Ammon's horn (tissue), 1 donor: Measurements from ENCODE around the gene RAB31.

Experiments used
- DNase-seq: peaks from one replicate; pipeline ENCODE4 v3.0.0-alpha.2; 2016; ENCODE audit warnings: low spot score

The RAB31 gene

DNA sequence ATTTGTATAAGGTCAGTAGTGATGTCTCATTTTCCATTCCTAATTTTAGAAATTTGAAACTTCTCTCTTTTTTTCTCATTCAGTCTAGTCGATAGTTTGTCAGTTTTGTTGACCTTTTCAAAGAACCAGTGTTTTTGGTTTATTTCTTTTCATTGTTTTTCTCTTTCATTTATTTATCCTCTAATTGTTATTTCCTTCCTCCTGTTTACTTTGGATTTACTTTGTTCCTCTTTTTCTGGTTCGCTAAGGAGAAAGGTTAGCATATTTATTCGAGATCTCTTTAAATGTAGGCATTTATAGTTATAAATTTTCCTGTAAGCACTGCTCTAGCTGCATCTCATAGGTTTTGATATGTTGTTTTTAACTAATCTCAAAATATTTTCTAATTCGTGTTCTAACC is 112.6 kb downstream of the RAB31 start:
- no peak for DNase-seq

DNA sequence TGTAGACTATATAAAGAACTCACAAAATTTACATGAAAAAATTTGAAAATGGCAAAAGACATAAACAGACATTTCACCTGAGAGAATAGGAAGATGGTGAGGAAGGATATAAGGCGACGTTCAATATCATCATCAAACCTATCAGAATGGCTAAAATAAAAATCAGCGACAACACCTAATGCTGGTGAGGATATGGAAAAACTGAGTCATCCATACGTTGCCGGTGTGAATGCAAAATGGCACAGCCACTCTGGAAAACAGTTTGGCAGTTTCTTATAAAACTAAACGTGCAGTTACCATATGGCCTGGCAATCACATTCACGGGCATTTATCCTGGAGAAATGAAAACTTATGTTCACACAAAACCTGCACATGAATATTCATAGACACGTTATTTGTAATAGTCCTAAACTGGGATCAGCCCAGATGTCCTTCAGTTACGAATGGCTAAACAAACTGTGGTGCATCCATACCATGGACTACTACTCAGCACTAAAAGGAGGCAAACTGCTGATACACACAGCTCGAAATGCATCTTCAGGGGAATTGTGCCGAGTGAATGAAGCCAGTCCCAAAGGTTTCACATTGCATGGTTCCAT is 114.6 kb downstream of the RAB31 start:
- no peak for DNase-seq

DNA sequence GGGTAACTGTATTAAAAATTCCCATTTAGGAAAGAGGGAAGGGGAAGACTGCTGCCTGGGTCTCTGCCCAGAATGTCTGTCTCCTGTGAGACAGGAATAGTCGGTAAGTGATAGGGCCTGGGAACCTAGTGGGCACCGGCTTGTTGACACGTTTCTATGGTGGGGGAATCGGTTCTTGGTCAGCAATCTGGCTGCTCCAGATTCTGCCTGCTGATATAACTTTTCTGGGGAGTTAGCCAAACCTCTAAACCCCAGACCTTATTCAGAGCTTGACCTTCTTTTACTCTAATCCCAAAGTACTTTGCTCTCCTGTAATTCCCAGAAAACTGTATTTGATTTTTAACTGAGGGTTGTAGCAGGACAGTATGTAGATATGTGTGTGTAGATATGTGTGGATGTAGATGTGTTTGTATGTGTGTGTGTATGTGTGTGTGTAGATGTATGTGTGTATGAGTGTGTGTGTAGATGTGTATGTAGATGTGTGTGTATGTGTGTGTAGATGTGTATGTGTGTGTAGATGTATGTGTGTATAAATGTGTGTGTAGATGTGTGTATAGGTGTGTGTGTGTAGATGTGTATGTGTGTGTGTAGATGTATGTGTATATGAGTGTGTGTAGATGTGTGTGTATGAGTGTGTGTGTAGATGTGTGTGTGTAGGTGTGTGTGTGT is 115.8 kb downstream of the RAB31 start:
- DNase-seq = no peak

- DNase-seq = no peak
Measured at GRCh38 chr18:9824474-9824832, 116.4 kb downstream of the RAB31 start.

DNA sequence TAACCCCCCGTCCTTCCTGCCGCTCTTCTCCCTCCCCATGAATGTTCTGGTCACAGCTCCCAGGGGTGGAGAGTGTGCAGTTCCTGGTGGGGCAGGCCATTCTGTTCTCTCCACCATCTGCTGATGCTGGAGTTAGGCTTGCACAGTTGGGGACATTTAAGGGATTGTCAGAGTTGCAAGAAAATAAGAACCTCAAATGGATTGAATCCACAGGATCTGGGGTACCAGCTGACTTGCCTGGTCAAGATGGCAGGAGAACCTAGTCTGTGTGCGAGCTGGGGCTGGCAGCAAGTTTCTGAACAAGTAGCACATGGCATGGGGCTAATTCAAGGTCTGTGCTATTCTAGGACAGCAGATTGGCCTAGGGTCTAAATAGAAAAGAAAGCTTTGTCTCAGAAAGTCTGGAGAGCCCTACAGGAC is 116.9 kb downstream of the RAB31 start:
- no peak for DNase-seq

DNA sequence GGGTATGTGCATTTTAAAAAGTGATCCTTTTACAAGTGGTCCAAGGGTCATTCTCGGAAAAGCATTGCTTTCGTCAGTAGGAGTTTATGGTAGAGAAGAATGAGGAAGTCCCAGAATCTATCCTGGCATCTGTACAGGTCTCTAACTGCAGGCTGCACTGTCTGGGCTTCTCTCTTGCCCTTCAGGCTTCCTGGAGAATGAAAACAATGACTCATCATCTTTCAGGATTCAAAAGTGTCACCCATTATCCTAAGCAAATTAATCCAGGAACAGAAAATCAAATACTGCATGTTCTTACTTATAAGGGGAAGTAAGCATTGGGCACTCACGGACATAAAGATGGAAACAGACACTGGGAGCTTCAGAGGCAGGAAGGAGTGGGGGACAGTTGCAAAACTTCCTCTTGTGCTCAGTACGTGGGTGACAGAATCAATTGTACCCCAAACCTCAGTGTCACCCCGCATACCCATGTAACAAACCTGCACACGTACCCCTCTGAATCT is 117.5 kb downstream of the RAB31 start:
- DNase-seq = peak; percentile 67

DNA sequence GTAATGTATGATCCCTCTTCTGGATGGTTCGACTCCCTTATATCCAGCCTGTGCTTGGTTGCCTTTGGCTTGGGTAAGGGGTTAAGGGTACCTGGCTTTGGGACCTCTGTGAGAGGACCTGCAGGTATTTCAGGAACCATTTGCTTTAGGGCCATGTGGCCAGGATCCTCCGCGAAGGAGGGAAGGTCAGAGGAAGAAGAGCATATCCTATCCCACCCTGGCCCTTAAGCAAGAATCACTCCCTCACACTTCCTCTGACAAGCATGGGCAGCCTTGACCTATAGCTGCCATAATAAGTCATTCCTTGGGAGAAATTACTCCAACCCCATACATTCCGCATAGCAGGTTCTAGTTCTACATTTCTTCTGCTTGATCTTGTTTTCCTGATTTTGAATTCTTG is 118.6 kb downstream of the RAB31 start:
- DNase-seq = no peak

DNA sequence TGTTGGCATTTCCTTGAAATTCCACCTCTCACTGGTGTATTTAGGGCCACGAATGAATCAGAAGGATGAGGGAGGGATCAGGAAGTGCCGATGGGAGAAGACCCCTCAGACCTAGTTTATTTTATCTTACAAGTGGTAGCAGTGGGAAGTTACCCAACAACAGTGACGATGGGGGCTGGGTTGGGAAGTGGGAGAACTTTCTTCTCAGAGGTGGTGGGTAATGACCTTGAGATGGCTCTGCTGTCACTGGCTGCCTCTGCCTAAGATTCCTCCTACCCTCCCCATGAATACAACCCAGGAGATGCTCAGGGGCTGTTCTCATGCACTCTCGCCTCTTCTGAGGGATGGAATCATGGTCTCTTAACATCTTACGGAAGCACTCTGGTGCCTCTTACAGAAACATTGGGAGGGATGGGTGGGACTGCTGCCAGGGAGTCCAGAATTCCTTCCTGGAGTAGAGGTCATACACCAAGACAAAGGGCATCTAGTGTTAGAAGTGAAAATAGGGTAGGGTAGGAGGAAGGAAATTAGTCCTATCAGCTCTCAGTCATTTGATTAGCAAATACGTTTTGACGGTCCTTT is 119.2 kb downstream of the RAB31 start:
- DNase-seq = no peak

- DNase-seq = peak; percentile 75
Measured at GRCh38 chr18:9827793-9828505, 119.8 kb downstream of the RAB31 start.

DNA sequence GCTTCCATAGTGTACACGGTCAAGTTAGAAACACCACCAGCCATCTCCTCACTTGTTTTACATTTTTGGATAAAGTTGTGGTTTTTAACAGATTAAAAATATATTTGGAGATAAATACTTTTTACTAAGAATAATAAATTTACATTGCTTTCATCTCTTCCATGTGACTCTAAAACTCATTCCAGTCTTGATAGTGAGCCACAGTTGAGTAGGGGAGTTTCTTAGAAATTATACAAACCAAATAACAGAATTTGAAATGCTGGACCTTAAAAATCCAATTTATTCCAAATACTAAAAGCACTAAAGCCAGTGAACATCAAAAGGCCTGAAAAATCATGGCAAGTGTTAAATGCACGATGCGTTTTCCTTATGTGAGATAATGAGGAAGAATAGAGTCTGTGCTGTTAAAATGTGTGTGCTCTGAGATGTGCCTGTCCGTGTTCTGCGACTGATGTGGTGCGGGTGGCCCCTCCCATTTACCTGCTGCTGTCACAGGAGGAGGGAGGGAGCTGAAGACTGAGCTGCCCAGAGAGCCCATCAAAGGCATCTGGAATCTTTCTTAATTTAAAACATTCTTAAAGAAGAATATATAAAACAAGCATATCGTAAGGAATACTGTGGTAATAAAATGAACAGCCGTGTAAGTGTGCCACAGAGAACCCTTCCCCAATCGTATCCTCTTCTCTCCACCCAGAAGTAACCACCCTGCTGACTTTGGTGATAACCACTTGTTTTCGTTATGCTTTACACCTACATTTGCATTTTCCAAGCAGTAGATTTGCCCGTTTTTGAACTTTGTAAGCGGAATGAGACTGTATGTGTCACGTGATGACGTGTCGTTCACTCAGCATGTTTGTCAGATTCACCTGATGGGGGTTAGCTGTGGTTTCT is 120.7 kb downstream of the RAB31 start:
- DNase-seq = no peak

GRCh38 chr18:9829397-9829712 is 121.3 kb downstream of the RAB31 start:
- DNase-seq = no peak

- DNase-seq = no peak
Measured at GRCh38 chr18:9831036-9831722, 123.1 kb downstream of the RAB31 start.

- DNase-seq = no peak
Measured at GRCh38 chr18:9831723-9832199, 123.7 kb downstream of the RAB31 start.

DNA sequence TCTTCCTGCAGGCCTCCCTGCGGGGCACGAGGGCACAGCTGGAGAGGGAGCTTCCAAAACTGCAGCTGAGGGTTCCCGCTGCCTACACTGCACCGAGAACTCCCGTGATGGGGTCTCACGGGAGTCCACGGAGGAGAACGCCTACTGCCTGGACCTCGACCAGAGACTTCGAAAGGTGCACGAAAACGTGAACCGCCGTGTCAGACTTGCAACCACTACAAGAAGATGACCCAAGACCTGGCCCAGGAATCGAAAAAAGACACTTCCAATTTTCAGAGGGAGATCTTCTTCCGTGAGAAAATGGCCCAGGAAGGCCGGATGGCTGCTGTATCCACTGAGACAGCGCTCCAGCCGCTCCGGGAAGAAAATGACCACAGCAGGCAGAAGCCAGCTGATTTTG is 124.8 kb downstream of the RAB31 start:
- DNase-seq = no peak

DNA sequence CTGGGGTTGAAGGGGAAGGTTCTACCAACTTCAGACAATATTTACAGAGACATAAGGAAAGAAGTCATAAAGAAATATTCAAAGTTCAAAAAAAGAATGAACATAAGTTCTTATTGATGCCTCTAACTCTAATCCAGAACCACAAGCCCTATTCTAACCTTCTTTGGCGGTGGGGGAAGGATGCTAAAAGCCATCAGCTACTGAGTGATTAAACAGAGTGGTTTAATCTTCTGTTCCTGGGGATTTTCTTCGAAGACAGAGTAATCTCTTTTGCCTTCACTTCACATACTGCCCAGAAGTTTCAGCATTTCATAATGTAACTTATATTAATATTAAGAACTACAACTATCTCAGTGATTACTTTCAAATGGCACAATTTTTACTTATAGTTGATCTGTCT is 126.5 kb downstream of the RAB31 start:
- no peak for DNase-seq

DNA sequence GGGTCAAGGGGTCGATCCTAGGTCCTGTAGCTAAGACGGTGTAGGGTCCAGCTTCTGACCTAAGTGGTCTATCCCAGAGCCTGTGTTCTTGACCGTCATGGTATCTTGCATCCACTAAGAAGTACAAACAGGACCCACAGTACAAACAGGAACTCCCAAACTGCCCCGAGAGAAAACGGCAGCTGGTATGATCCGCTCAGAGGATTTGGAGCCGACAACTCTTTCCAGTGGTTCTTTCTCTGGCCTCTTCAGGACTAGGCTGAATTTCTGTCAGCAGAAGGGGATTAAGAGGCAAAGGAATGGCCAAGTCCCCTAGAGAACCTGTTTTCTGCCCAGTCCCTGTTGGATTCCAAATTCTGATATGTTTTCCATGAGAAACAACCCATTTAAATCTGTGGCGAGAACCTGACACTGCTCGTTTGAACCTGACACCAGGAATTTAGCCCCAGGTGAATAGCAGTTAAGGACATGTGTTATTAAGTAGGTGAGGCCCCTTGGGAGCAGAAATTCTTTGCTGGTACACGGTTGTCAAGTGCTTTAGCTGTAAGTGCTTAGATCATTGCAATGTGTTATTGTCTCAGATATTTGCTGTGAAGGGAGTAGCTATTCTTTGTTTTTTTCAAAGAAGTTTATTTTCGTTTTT is 127.1 kb downstream of the RAB31 start:
- DNase-seq = no peak

DNA sequence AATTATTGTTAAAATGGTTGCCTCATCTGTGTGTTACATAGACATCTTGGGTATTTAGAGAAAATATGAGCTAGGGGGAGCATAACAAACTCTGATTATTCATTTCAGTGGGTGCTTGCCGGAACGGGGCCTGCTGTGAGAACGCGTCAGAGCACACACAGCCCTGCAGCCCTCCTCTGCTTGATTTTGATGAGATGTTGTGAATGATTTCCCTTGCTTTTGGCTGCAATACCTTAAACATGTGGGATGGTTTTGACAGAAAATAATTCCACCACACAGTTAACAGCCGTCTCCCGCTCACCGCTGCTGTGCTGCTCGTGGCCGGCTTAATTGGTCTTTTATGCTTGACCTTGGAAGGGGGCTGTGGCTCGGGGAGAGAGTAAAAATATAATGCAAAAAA is 127.7 kb downstream of the RAB31 start:
- peak; percentile 77 for DNase-seq

GRCh38 chr18:9838144-9838877 is 130.2 kb downstream of the RAB31 start:
- DNase-seq = no peak

DNA sequence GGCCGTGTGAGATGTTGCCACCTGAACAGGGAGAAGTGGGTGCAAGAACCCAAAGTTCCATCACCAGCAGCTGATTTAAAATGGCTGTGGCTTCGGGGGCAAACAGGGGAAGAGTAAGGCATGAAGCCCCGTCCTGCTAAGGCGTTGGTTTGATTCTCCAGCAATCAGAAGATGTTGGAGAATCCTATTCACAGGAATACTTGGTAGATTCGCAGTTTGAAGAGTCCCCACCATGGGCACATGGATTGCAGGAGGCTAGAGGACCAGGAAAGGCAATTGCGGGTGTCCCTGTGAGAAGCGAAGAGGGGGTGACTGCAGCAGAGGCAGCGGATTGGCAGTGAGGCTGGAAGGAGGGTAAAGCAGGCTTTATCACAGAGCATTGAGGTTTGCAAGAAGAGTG is 131.1 kb downstream of the RAB31 start:
- DNase-seq = no peak

DNA sequence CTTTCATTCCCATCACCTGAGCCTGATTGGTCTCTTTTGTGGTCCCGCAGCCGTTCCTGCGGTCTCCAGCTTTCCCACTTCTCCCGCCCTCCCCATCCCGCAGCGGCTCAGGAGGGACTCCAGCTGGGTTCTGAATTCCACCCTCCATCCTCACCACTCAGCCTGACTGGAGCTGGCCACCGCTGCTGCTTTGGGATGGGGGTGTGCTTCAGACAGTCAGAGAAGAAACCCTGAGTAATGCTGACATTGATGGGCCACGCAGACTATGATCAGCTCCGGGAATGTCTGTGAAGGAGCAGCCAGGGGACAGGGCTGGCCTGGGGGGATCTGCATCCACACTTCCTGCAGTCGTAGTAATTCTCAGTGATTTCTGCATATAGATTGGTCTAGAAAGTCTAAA is 131.8 kb downstream of the RAB31 start:
- no peak for DNase-seq
